HEK293 (cell line): ENCODE measurements around the gene PPP1R3G.

Experiments
- CTCF ChIA-PET: fragments of 350-600 bp; formaldehyde crosslinking; extraction: SDS; loops from one replicate; lab custom pipeline; 2021; ENCODE audit warnings: antibody characterized with exemption; lab: Yijun Ruan, JAX
- POLR2A ChIA-PET: fragments of 300-600 bp; formaldehyde crosslinking; extraction: SDS; loops from one replicate; lab custom pipeline; 2020; ENCODE audit warnings: antibody characterized with exemption, inconsistent platforms; lab: Yijun Ruan, JAX
- H3K27ac ChIP-seq: fragments of 200-500 bp; sonication (Bioruptor generic); 2 replicates; pipeline ENCODE4 v1.5.1; 2014; ENCODE audit warnings: low read depth, low read length, control low read depth, inconsistent platforms; ENCODE audit errors: extremely low read depth
- H3K36me3 ChIP-seq, 2 experiments: fragments of 200-500 bp in 1 of 2; sonication (Bioruptor generic) in 1 of 2; 1 replicate in 1 of 2; 2 replicates in 1 of 2; pipeline ENCODE4 v1.5.1; 2014 to 2017; ENCODE audit warnings: inconsistent platforms in 2 of 2, low read length in 2 of 2; ENCODE audit not compliant: control insufficient read depth in 2 of 2, insufficient read depth in 1 of 2
- H3K4me1 ChIP-seq: fragments of 200-500 bp; sonication (Bioruptor generic); 2 replicates; pipeline ENCODE4 v1.5.1; 2014; ENCODE audit warnings: mild to moderate bottlenecking, low read length, inconsistent platforms; ENCODE audit not compliant: control insufficient read depth, insufficient read depth
- H3K4me3 ChIP-seq: 2 replicates; pipeline ENCODE4 v1.5.1; 2011; ENCODE audit warnings: low read depth, mild to moderate bottlenecking, control low read depth, low read length, moderate library complexity
- H3K9me3 ChIP-seq: fragments of 200-500 bp; sonication (Bioruptor generic); 2 replicates; pipeline ENCODE4 v1.5.1; 2014; ENCODE audit warnings: low read depth, low read length, inconsistent platforms; ENCODE audit not compliant: control insufficient read depth, insufficient read depth
- ELK4 ChIP-seq: IDR thresholded peaks from 2 replicates; pipeline ENCODE4 v1.6.1; 2011; ENCODE audit warnings: mild to moderate bottlenecking, low read depth, low read length, borderline replicate concordance
- HOXC10 ChIP-seq: sonication (generic); formaldehyde crosslinking; IDR thresholded peaks from 2 replicates; pipeline ENCODE4 v1.8.1; 2023; ENCODE audit warnings: mild to moderate bottlenecking, missing genetic modification reagents
- PRDM6 ChIP-seq: fragments of 450-650 bp; formaldehyde crosslinking; IDR thresholded peaks from 2 replicates; pipeline ENCODE4 v1.5.1; 2017; ENCODE audit warnings: missing biosample characterization, missing genetic modification characterization
- SP2 ChIP-seq: fragments of 450-650 bp; formaldehyde crosslinking; IDR thresholded peaks from 2 replicates; pipeline ENCODE4 v1.5.1; 2016; ENCODE audit warnings: missing biosample characterization, missing genetic modification characterization
- SP3 ChIP-seq: fragments of 450-650 bp; formaldehyde crosslinking; IDR thresholded peaks from 2 replicates; pipeline ENCODE4 v1.5.1; 2016; ENCODE audit warnings: missing biosample characterization, missing genetic modification characterization
- SP7 ChIP-seq: fragments of 450-650 bp; formaldehyde crosslinking; IDR thresholded peaks from 2 replicates; pipeline ENCODE4 v1.5.1; 2016; ENCODE audit warnings: missing biosample characterization, missing genetic modification characterization
- TRIM28 ChIP-seq: IDR thresholded peaks from 2 replicates; pipeline ENCODE4 v1.6.1; 2011; ENCODE audit warnings: low read length, control low read depth, borderline replicate concordance
- TSHZ1 ChIP-seq: fragments of 450-650 bp; formaldehyde crosslinking; IDR thresholded peaks from 2 replicates; pipeline ENCODE4 v1.5.1; 2016; ENCODE audit warnings: missing biosample characterization, missing genetic modification characterization, borderline replicate concordance
- ZBTB11 ChIP-seq: fragments of 450-650 bp; formaldehyde crosslinking; conservative IDR thresholded peaks from 2 replicates; pipeline ENCODE4 v1.5.1; 2016; ENCODE audit warnings: low read depth, missing biosample characterization, missing genetic modification characterization
- ZBTB44 ChIP-seq: fragments of 450-650 bp; IDR thresholded peaks from 2 replicates; pipeline ENCODE4 v1.5.1; 2018; ENCODE audit warnings: missing biosample characterization, mild to moderate bottlenecking, missing genetic modification characterization
- ZFHX2 ChIP-seq: fragments of 450-650 bp; formaldehyde crosslinking; conservative IDR thresholded peaks from 2 replicates; pipeline ENCODE4 v1.5.1; 2016; ENCODE audit warnings: missing biosample characterization, missing genetic modification characterization
- ZNF184 ChIP-seq: fragments of 450-650 bp; IDR thresholded peaks from 2 replicates; pipeline ENCODE4 v1.5.1; 2018; ENCODE audit warnings: missing biosample characterization, mild to moderate bottlenecking, missing genetic modification characterization
- ZNF248 ChIP-seq: fragments of 450-650 bp; formaldehyde crosslinking; IDR thresholded peaks from 2 replicates; pipeline ENCODE4 v1.5.1; 2017; ENCODE audit warnings: missing biosample characterization, missing genetic modification characterization
- ZNF280C ChIP-seq: fragments of 450-650 bp; formaldehyde crosslinking; IDR thresholded peaks from 2 replicates; pipeline ENCODE4 v1.5.1; 2016; ENCODE audit warnings: missing biosample characterization, missing genetic modification characterization
- ZNF391 ChIP-seq: fragments of 450-650 bp; formaldehyde crosslinking; IDR thresholded peaks from 2 replicates; pipeline ENCODE4 v1.5.1; 2016; ENCODE audit warnings: low read depth, missing biosample characterization, missing genetic modification characterization, borderline replicate concordance
- ZNF548 ChIP-seq: fragments of 450-650 bp; formaldehyde crosslinking; IDR thresholded peaks from 2 replicates; pipeline ENCODE4 v1.5.1; 2016; ENCODE audit warnings: missing biosample characterization, missing genetic modification characterization
- ZNF600 ChIP-seq: fragments of 450-650 bp; formaldehyde crosslinking; IDR thresholded peaks from 2 replicates; pipeline ENCODE4 v1.5.1; 2016; ENCODE audit warnings: missing biosample characterization, missing genetic modification characterization
- ZNF624 ChIP-seq: fragments of 450-650 bp; formaldehyde crosslinking; IDR thresholded peaks from 2 replicates; pipeline ENCODE4 v1.5.1; 2017; ENCODE audit warnings: missing biosample characterization, missing genetic modification characterization
- ZNF645 ChIP-seq: fragments of 450-650 bp; formaldehyde crosslinking; IDR thresholded peaks from 2 replicates; pipeline ENCODE4; 2016; ENCODE audit warnings: missing biosample characterization, missing genetic modification characterization
- ZNF654 ChIP-seq: fragments of 450-650 bp; formaldehyde crosslinking; IDR thresholded peaks from 2 replicates; pipeline ENCODE4 v1.5.1; 2016; ENCODE audit warnings: low read depth, missing biosample characterization, missing genetic modification characterization
- ZNF670 ChIP-seq: fragments of 450-650 bp; formaldehyde crosslinking; IDR thresholded peaks from 2 replicates; pipeline ENCODE4 v1.5.1; 2016; ENCODE audit warnings: missing biosample characterization, missing genetic modification characterization, low read depth
- ZNF777 ChIP-seq: fragments of 450-650 bp; formaldehyde crosslinking; IDR thresholded peaks from 2 replicates; pipeline ENCODE4 v1.5.1; 2017; ENCODE audit warnings: missing biosample characterization, missing genetic modification characterization, borderline replicate concordance

PPP1R3G gene

GRCh38 chr6:5103250-5103649 is 18.1 kb downstream of the PPP1R3G start (continued):
- no peak for TF ChIP-seq HOXC10 (CRISPR knock-in tag)
- TF ChIP-seq ZNF248 (tag by site-specific recombination), result no peak
- no peak for TF ChIP-seq SP3 (tag by site-specific recombination)
- TF ChIP-seq ZNF600 (tag by site-specific recombination), result no peak
- no peak for TF ChIP-seq ZNF624
- no peak for TF ChIP-seq PRDM6 (tag by site-specific recombination)
- no peak for TF ChIP-seq ZBTB44 (tag by site-specific recombination)
- TF ChIP-seq TSHZ1 (tag by site-specific recombination), result no peak
- TF ChIP-seq ZNF184, result no peak
- TF ChIP-seq SP7 (tag by site-specific recombination), result no peak
- TF ChIP-seq ZNF548 (tag by site-specific recombination), result no peak
- no peak for TF ChIP-seq ZNF777 (tag by site-specific recombination)
- TF ChIP-seq ZNF645 (tag by site-specific recombination), result no peak

- POLR2A ChIA-PET, result no interaction called here
Observed at GRCh38 chr6:5104667-5105066, 19.5 kb downstream of the PPP1R3G start.

More at GRCh38 chr6:5104667-5105066, 19.5 kb downstream of the PPP1R3G start:
- CTCF ChIA-PET, result interaction anchor here (0.6 to 1.0 kb wide), 3 partner anchors 74 to 1066 kb away, joined by 3 to 4 read pairs (median 3); no protein-coding TSS in a partner anchor
- Histone ChIP-seq H3K4me3 (no peak overlapping the region), H3K9me3 (no peaks in the 10 kb centered on the region), H3K4me1 (no peaks in the 10 kb centered on the region; the same call in 1 of the 2 replicates), H3K27ac (no peak overlapping the region), H3K36me3 (no peaks in the 10 kb centered on the region)
- TF ChIP-seq SP3 (tag by site-specific recombination) (no peak), ZNF654 (tag by site-specific recombination) (no peak), ZNF391 (no peak), SP2 (no peak), TRIM28 (no peak), ZFHX2 (no peak), ZNF670 (tag by site-specific recombination) (no peak), ZBTB11 (tag by site-specific recombination) (no peak), ZNF248 (tag by site-specific recombination) (no peak), ZNF280C (tag by site-specific recombination) (no peak), ELK4 (no peak)
